Endothelial cell of umbilical vein (primary cell): ENCODE measurements around the gene HNRNPH3. TPM values are rescaled to one million over a fixed set of nuclear protein-coding genes. Genes with fewer than 3 reads are reported as not detected.

ENCODE experiments used
- BruUV-seq: library from RNA; stranded (reverse); fragments of 400-500 nt; replicated peaks from 2 replicates; lab custom pipeline; 2021; lab: Mats Ljungman, UMichigan
- CTCF ChIA-PET: fragments of 300-600, 350-600 bp; sonication (Branson Sonifier 250); formaldehyde crosslinking; loops from one replicate; lab custom pipeline; 2021; ENCODE audit warnings: antibody characterized with exemption, inconsistent platforms; lab: Charles Lee
- POLR2A ChIA-PET: fragments of 300-600, 350-600 bp; sonication (Branson Sonifier 250); formaldehyde crosslinking; loops from one replicate; lab custom pipeline; 2021; ENCODE audit warnings: antibody characterized with exemption, inconsistent platforms; lab: Charles Lee
- DNase-seq: peaks from one replicate; pipeline ENCODE4 v3.0.0-alpha.2; 2011; ENCODE audit warnings: low read depth, low spot score
- FAIRE-seq: peaks from 2 replicates; lab custom pipeline; 2011; peaks lifted over from hg19 to GRCh38; lab: Jason Lieb, UNC
- H2AFZ ChIP-seq: 2 replicates; pipeline ENCODE4 v1.6.0; 2012; ENCODE audit warnings: low read depth, low read length, control low read depth, inconsistent platforms
- H3K27ac ChIP-seq: 2 replicates; pipeline ENCODE4 v1.5.1; 2011; ENCODE audit warnings: low read depth, mild to moderate bottlenecking, control low read depth, low read length, moderate library complexity; ENCODE audit not compliant: insufficient read depth
- H3K27me3 ChIP-seq, 2 experiments: 2 replicates each; pipeline versions ENCODE4 v1.6.0 to v1.6.1; 2011; ENCODE audit warnings: low read length in 2 of 2, mixed read lengths in 1 of 2; ENCODE audit not compliant: control insufficient read depth in 2 of 2, insufficient read depth in 2 of 2
- H3K36me3 ChIP-seq, 2 experiments: 2 replicates in 1 of 2; 3 replicates in 1 of 2; pipeline ENCODE4 v1.5.1; 2011; ENCODE audit warnings: low read length in 2 of 2, mild to moderate bottlenecking in 1 of 2, moderate library complexity in 1 of 2; ENCODE audit not compliant: control insufficient read depth in 2 of 2, insufficient read depth in 2 of 2; ENCODE audit errors: extremely low read depth in 1 of 2
- H3K4me1 ChIP-seq: 3 replicates; pipeline ENCODE4 v1.5.1; 2011; ENCODE audit warnings: mild to moderate bottlenecking, low read length; ENCODE audit not compliant: control insufficient read depth, insufficient read depth; ENCODE audit errors: extremely low read depth
- H3K4me2 ChIP-seq: 2 replicates; pipeline ENCODE4 v1.6.1; 2011; ENCODE audit warnings: low read length, control low read depth, mixed read lengths; ENCODE audit not compliant: insufficient read depth
- H3K4me3 ChIP-seq, 3 experiments: fragments of 200-600 bp in 1 of 3; sonication (generic), shearing (Covaris generic) in 1 of 3; replicated peaks in 1 of 3; 2 replicates each; pipeline ENCODE4 v1.5.1; 2011 to 2016; ENCODE audit warnings: control low read depth in 3 of 3, low read length in 3 of 3, mild to moderate bottlenecking in 2 of 3, inconsistent platforms in 1 of 3, low read depth in 1 of 3, moderate library complexity in 1 of 3; ENCODE audit not compliant: insufficient read depth in 1 of 3
- H3K79me2 ChIP-seq: 2 replicates; pipeline ENCODE4 v1.6.0; 2012; ENCODE audit warnings: low read length, inconsistent platforms; ENCODE audit not compliant: control insufficient read depth, insufficient read depth
- H3K9ac ChIP-seq: replicated peaks from 2 replicates; pipeline ENCODE3; 2011; ENCODE audit warnings: low read length, control low read depth; ENCODE audit not compliant: insufficient read depth; ENCODE audit errors: extremely low read depth
- H3K9me1 ChIP-seq: replicated peaks from 3 replicates; pipeline ENCODE4 v1.6.0; 2011; ENCODE audit warnings: mild to moderate bottlenecking, low read length; ENCODE audit not compliant: control insufficient read depth, insufficient read depth; ENCODE audit errors: extremely low read depth
- H3K9me3 ChIP-seq: replicated peaks from 2 replicates; pipeline ENCODE4 v1.5.1; 2012; ENCODE audit warnings: low read length, inconsistent platforms; ENCODE audit not compliant: control insufficient read depth, insufficient read depth
- H4K20me1 ChIP-seq: replicated peaks from 2 replicates; pipeline ENCODE3; 2011; ENCODE audit warnings: mild to moderate bottlenecking, low read length; ENCODE audit not compliant: control insufficient read depth, insufficient read depth; ENCODE audit errors: extremely low read depth
- EZH2 ChIP-seq: IDR thresholded peaks from 2 replicates; pipeline ENCODE4 v1.6.1; 2012; ENCODE audit warnings: borderline replicate concordance, low read depth, mild to moderate bottlenecking, moderate library complexity, low read length, inconsistent platforms; ENCODE audit not compliant: severe bottlenecking
- FOS ChIP-seq: IDR thresholded peaks from 2 replicates; pipeline ENCODE4 v1.6.1; 2011; ENCODE audit warnings: mild to moderate bottlenecking, low read length, moderate library complexity, borderline replicate concordance; ENCODE audit not compliant: insufficient read depth
- GATA2 ChIP-seq: IDR thresholded peaks from 2 replicates; pipeline ENCODE4 v1.7.0; 2011; ENCODE audit warnings: low read depth, mild to moderate bottlenecking, moderate library complexity, mixed read lengths, low read length; ENCODE audit not compliant: insufficient read length, insufficient read depth
- JUN ChIP-seq: IDR thresholded peaks from 2 replicates; pipeline ENCODE4 v1.6.1; 2011; ENCODE audit warnings: borderline replicate concordance, low read depth; ENCODE audit not compliant: insufficient read length, insufficient read depth
- MYC ChIP-seq: IDR thresholded peaks from one replicate; pipeline ENCODE4 v1.6.1; 2011; ENCODE audit warnings: mild to moderate bottlenecking, low read depth, low read length
- POLR2A ChIP-seq: IDR thresholded peaks from 2 replicates; pipeline ENCODE4 v1.6.1; 2012; ENCODE audit warnings: low read depth, mild to moderate bottlenecking, control low read depth, low read length
- POLR2AphosphoS5 ChIP-seq: IDR thresholded peaks from 2 replicates; pipeline ENCODE4 v1.6.1; 2012; ENCODE audit warnings: low read depth, mild to moderate bottlenecking, control low read depth, low read length, moderate library complexity; ENCODE audit not compliant: insufficient read depth
- dilution Hi-C: fragments of 300-500 bp; cut with MboI; formaldehyde crosslinking; loops from one replicate; pipeline ENCODE4 v1.15.0; 2019; ENCODE audit warnings: low sequenced_read_pairs; ENCODE audit not compliant: extremely low pct_ligation_motif_present
- intact Hi-C: fragments of 100-400 bp; cut with micrococcal nuclease; formaldehyde crosslinking; loops from one replicate; pipeline ENCODE4 v1.10.0; 2022
- polyA plus RNA-seq, 4 experiments: library from polyadenylated mRNA; depleted of rRNA in 3 of 4; stranded (reverse) in 3 of 4; unstranded in 1 of 4; fragments of >200 nt; gene quantifications; 2 replicates each; pipeline versions ENCODE4 v1.2.1 to v1.2.3, GENCODE V29; 2011 to 2012; ENCODE audit warnings: missing spikeins in 1 of 4
- total RNA-seq: library from RNA; stranded (reverse); gene quantifications from 2 replicates; pipeline ENCODE4 v1.2.3, GENCODE V29; 2021
- TF ChIP-seq, protein P1 (sequence below): IDR thresholded peaks from 2 replicates; pipeline ENCODE4 v1.6.1; 2011; ENCODE audit not compliant: insufficient read depth, insufficient read length
- TF ChIP-seq, protein P2 (sequence below), 2 donors: IDR thresholded peaks; 1 replicate in 1 of 2; 2 replicates in 1 of 2; pipeline ENCODE4 v1.5.1; 2011; ENCODE audit warnings: low read length in 2 of 2, mild to moderate bottlenecking in 2 of 2, moderate library complexity in 2 of 2, control low read depth in 1 of 2, inconsistent platforms in 1 of 2, low read depth in 1 of 2; ENCODE audit not compliant: insufficient read depth in 1 of 2; ENCODE audit errors: extremely low read depth in 1 of 2

The HNRNPH3 gene
- total and polyA plus RNA-seq, 2 donors (not counting 3 experiments of a cell fraction or from before 2014, with no cell fraction given), result 34.0 to 151 TPM

DNA sequence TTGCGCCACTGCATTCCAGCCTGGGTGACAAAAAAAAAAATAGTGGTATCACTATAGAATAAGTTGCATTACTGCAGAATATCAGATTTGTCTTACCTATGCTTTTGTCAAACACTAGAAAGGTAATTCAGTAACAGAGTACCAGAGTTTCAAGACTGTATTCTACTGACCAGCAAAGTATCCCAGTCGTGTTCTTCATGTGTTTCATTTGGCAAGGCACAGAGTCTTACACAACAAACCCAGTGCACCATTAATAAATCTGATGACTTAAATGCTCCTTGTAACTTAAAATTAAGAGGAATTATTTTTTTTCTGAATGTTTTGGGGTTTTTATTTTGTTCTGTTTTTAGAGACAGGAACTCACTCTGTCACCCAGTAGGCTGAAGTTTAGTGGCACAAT, 35.3 kb downstream of the HNRNPH3 start:
- Histone ChIP-seq H3K4me1 (no peaks in the 10 kb centered on the region), H4K20me1 (no peaks in the 10 kb centered on the region), H3K4me3 (no peak overlapping the region), H3K9me3 (no peaks in the 10 kb centered on the region), H3K27ac (no peak overlapping the region), H2AFZ (no peak overlapping the region), H3K36me3 (peaks cover 5 to 7% of the 10 kb centered on the region in 2 experiments), H3K79me2 (no peaks in the 10 kb centered on the region), H3K9ac (no peak overlapping the region), H3K4me2 (no peak overlapping the region), H3K9me1 (no peaks in the 10 kb centered on the region), H3K27me3 (no peaks in the 10 kb centered on the region)
- dilution Hi-C loops, result no loop called here
- intact Hi-C loops, result no loop called here
- TF ChIP-seq MYC (no peak), JUN (no peak)
- TF ChIP-seq, protein P1, sequence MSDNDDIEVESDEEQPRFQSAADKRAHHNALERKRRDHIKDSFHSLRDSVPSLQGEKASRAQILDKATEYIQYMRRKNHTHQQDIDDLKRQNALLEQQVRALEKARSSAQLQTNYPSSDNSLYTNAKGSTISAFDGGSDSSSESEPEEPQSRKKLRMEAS, result no peak
- BruUV-seq, result no TSS peak
- CTCF ChIA-PET, result no interaction called here
- FAIRE-seq (no peak), DNase-seq (no peak)
- POLR2A ChIA-PET, result no interaction called here

DNA sequence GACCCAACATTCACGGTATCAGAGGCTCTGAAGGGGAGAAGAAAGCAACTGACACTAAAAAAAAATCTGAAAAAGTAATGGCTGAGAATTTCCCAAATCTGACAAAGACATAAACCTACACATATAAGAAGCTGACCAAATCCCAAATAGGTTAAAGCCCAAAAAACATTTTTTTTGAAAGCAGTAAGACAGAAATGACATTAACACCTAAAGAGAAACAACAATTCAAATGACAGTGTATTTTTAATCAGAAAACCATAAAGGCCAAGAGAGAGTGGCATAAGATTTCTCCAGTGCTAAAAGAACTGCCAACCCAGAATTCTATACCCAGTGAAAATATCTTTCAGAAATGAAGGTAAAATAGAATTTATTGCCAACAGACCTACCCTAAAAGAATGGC, 39.7 kb downstream of the HNRNPH3 start:
- intact Hi-C loops, result no loop called here
- Histone ChIP-seq H3K4me1 (no peaks in the 10 kb centered on the region), H3K9me1 (no peaks in the 10 kb centered on the region), H3K79me2 (no peaks in the 10 kb centered on the region), H3K27ac (no peak overlapping the region), H3K27me3 (no peaks in the 10 kb centered on the region), H3K9ac (no peak overlapping the region), H3K4me3 (no peak overlapping the region), H3K9me3 (no peaks in the 10 kb centered on the region), H3K4me2 (no peak overlapping the region), H3K36me3 (peaks cover 0 to 7% of the 10 kb centered on the region in 2 experiments), H2AFZ (no peak overlapping the region), H4K20me1 (no peaks in the 10 kb centered on the region)
- dilution Hi-C loops, result no loop called here
- DNase-seq (no peak), FAIRE-seq (no peak)
- ChIA-PET POLR2A (no interaction called here), CTCF (interaction anchor here (2.3 kb wide), 1 partner anchor 23 kb away, joined by 12 read pairs; no protein-coding TSS in a partner anchor)
- no peak for TF ChIP-seq POLR2AphosphoS5
- no peak for TF ChIP-seq POLR2A
- TF ChIP-seq, protein P2, sequence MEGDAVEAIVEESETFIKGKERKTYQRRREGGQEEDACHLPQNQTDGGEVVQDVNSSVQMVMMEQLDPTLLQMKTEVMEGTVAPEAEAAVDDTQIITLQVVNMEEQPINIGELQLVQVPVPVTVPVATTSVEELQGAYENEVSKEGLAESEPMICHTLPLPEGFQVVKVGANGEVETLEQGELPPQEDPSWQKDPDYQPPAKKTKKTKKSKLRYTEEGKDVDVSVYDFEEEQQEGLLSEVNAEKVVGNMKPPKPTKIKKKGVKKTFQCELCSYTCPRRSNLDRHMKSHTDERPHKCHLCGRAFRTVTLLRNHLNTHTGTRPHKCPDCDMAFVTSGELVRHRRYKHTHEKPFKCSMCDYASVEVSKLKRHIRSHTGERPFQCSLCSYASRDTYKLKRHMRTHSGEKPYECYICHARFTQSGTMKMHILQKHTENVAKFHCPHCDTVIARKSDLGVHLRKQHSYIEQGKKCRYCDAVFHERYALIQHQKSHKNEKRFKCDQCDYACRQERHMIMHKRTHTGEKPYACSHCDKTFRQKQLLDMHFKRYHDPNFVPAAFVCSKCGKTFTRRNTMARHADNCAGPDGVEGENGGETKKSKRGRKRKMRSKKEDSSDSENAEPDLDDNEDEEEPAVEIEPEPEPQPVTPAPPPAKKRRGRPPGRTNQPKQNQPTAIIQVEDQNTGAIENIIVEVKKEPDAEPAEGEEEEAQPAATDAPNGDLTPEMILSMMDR (IDR thresholded peaks at IDR 0.05; ENCODE audit: extremely low read depth in 1 of 2, insufficient read depth in 1 of 2, low read depth in 1 of 2, low read length in 2 of 2), result no peak
- TF ChIP-seq MYC, result no peak
- TF ChIP-seq, protein P1, result no peak
- no peak for TF ChIP-seq JUN
- no peak for TF ChIP-seq FOS
- no peak for TF ChIP-seq EZH2
- TF ChIP-seq GATA2, result no peak
- no TSS peak for BruUV-seq
